GM04503 (cell line): ENCODE results near the gene XRCC5.
"Not testable (repeated sequence)": the region's sequence is repeated elsewhere in the genome, so short reads cannot be mapped to it uniquely, and the experiment has no call there.

Experiments used
- DNase-seq: peaks from one replicate; pipeline ENCODE4 v3.0.0-alpha.2; 2012; ENCODE audit warnings: low read depth

XRCC5 gene

DNA sequence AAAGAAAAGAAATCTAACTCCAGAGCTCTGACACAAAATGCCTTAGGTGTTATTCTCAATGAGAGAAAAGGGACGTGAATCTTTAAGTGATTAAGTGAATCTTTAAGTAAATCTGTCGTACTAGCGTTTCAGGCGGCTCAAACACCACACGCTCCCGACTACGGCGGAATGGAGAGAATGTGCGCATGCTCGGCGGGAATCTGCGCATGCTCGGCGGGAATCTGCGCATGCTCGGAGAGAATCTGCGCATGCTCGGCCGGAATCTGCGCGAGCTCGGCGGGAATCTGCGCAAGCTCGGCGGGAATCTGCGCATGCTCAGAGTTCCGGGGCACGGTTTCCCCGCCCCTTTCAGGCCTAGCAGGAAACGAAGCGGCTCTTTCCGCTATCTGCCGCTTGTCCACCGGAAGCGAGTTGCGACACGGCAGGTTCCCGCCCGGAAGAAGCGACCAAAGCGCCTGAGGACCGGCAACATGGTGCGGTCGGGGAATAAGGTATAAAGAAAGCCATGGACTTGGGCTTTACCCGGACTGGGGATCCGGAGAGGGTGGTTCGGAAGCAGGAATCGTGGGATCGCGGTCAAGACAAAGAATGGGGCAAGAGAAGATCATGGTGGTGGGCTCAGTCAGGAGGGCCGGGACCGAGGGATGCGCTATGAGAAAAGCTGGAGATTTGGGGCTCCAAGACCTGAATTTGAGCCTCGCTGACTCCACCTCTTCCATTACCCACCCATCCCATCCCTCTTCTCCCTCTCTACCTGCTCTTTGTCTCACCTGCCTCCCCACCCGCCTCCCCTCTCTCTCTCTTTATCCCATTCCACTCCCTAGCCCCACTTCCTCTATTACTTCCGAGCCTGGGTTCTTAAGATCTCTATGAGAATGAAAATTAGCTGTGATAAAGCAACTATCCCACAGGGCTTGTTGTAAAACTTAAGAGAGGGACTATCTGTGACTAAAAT lies at the start of gene XRCC5:
Gene XRCC5, plus strand, starts transcription at position 382 of the 955 bp plus-strand sequence. Its CDS starts 89 bp downstream, at position 471.
- peak; percentile 69 for DNase-seq

GRCh38 chr2:216064014-216064630 lies 45.0 kb upstream of the XRCC5 start:
- DNase-seq: no peak

DNA sequence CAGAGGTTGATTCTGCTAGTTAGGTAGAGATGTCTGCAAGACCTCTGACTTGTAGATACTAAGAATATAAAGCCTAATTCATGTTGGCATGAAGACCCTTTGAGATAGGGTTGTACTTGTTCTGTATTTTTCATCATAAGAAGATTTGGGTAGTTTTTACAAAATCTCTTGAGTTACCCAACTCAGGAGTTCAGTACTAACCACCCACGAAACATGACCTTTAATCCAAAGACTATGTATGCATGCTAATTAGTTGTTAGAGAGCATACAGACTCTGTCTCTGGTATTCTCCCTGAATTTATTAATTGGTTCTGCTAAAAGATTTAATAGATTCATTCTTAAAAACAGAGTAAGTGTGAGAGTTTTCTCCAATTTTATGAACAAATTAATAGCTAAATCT lies 44.5 kb upstream of the XRCC5 start:
- no peak for DNase-seq

GRCh38 chr2:216066230-216066629 lies 42.9 kb upstream of the XRCC5 start:
- no peak for DNase-seq

DNA sequence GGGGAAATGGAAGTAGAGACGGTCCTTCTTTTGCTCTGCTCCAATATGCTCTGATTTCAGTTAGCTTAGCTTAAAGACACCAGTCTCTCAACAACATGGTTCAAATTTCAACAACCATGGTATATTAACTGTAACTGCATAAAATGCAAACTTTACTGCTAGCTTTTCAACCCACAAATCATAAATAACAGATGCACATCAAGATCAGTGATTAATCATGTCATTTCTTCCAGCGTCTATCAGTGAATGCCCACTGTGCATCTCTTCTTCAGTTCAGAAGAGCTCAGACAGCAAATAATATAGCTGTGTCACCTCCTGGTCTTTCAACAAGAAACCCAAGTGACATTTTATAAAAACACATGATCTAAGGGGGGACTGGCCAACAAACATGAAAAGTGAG lies 40.1 kb upstream of the XRCC5 start:
- DNase-seq: no peak

DNA sequence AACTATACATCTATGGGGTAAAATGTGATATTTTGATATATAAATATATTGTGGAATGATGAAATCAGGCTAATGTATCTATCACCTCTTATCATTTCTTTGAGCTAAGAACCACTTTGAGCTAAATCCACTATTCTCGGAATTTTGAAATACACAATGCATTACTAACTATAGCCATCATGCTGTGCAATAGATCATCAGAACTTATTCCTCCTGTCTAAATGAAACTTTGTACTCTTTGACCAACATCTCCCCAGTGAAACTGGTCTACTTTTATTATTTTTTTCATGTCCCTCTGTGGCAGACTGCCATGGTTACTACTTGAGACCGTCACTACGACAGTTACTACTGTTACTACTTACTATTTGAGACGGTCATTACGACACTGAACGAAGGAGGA lies 39.0 kb upstream of the XRCC5 start:
- DNase-seq: no peak

DNA sequence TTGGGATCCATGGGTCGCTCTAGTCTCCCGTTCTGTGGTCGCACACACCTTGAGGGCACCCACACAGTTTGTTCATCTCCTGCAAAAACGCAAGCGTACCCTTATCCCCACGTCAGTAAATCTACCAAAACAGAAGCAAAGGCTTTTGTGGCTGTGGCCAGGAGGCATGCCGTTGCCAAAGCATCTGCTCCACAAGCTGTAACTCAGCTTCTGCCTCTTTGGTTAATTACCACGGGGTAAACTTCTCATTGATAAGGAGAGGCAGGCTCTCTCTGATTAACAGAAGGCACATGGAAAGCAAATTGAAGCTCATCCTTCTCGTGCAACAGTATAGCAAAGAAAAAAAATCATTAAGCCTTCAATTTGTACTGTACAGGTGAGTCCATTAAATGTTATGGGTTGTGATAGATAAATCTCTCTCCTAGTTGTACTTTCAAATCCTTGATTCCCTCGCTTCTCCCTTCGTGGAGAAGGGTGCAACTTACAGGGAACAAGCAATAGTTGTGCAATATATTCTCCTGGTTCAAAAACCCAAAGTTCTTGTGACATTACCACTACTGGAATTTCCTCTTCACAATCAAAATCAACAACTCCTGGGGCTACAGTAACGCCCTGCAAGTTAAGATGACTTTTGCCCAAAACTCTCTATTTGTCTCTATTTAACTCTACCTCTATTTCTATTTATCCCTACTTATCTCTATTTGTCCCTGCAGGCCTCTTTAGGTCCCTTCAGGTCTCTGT lies 37.9 kb upstream of the XRCC5 start:
- DNase-seq: no peak

DNA sequence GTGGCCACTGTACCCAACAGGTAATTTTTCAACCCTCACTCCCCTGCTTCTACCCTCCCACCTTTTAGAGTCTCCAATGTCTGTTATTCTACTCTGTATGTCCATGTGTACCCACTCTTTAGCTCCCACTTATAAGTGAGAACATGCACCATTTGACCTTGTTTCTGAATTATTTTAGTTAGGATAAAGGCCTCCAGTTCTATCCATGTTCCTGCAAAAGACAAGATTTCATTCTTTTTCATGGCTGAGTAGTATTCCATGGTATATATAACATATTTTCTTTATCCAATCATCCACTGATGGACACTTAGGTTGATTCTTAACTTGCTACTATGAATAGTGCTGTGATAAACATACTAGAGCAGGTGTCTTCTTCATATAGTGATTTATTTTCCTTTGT lies 36.7 kb upstream of the XRCC5 start:
- no peak for DNase-seq

- DNase-seq: no peak
Observed at GRCh38 chr2:216073773-216074172, 35.4 kb upstream of the XRCC5 start.

GRCh38 chr2:216074380-216074779 lies 34.8 kb upstream of the XRCC5 start:
- no peak for DNase-seq

DNA sequence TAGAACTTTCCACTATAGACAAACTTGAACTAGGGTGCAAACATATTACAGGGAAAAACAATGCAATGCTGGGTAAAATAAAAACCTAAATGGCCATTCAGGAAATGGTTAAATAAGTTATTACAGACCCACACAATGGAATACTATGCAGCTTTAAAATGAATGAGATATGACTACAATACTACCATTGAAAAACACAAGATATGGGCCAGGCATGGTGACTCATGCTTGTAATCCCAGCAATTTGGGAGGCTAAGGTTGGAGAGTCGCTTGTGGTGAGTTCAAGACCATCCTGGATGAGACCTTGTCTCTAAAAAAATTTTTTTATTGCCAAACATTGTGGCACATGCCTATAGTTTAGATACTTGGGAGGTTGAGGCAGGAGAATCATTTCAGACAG lies 34.4 kb upstream of the XRCC5 start:
- DNase-seq: no peak

DNA sequence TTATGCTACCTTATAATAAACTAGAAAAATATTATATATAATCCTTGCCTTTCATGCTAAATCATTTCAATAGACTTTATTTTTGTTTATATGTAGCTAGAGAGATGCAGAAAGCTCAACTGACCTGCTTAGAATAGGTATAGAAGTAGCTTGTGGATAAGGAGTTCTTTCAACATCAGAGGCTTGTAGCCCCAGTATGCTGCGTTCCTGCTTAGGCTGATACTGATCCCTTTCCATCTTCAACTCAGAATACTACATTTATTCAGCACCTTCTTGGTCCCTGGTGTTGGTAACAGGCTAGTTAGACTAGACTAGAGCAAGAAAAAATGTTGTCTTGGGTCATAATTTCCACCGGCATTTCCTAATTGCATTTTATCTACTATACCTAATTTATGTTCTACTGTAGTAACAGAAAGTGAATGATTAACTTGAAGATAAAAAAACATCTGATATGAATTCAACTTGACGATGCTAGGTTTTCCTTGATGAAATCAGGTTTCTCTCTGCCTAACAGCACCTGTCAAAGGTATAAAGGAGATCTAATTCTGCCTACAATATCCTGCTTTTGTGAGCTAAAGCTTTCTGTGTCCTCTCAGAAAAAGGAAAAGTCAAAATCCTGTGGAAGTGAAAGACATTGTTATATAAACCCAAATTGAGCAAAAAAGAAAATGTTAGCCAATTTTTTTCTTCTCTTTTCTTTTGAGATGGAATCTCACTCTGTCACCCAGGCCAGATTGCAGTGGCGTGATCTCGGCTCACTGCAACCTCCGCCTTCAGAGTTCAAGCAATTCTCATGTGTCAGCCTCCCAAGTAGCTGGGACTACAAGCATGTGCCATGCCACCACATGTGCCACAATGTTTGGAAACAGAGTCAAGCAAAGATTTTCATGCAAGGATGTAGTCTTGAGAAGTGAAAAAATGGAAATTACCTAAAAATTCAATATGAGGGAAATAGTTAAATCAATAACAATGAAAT lies 33.4 kb upstream of the XRCC5 start:
- no peak for DNase-seq

GRCh38 chr2:216078776-216079175 lies 30.4 kb upstream of the XRCC5 start:
- DNase-seq: no peak

GRCh38 chr2:216080048-216080447 lies 29.1 kb upstream of the XRCC5 start:
- not testable (repeated sequence) for DNase-seq

GRCh38 chr2:216081012-216081411 lies 28.1 kb upstream of the XRCC5 start:
- no peak for DNase-seq

- DNase-seq: no peak
Observed at GRCh38 chr2:216081487-216082116, 27.5 kb upstream of the XRCC5 start, which contains the start of the genes PECR and TMEM169. PECR (minus strand) TSS chr2:216081809; CDS start chr2:216081741, 68 bp downstream. TMEM169 (plus strand) TSS chr2:216081919; CDS start chr2:216095964, 14,045 bp downstream.

DNA sequence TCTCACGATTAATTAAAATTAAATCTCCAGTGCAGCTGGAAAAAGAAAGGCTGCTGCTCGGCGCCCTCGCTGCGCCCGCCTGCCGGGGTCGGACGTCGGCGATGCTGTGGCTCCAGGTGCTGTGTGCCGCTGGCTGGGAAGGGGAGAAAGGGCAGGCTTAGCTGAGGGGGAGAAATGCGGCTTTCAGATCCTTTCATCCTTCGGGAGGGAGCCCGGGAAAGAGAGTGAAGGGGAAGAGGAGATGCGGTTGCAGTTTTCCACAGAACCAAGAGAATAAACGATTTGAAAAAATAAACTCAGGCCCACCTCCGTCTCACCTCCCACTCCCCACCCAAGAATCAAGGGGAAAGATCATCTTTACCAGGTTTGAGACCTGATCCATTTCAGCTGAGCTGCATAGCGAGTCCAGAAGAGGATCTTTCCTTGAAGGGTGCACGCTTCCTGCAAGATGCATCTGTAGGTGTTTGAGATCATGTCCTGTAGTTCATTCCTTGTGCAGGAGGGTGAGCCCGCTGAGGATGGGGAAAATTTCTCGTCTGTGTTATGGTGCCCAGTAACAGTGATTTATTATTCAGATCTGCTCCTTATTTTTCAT lies 26.9 kb upstream of the XRCC5 start:
- DNase-seq: no peak

DNA sequence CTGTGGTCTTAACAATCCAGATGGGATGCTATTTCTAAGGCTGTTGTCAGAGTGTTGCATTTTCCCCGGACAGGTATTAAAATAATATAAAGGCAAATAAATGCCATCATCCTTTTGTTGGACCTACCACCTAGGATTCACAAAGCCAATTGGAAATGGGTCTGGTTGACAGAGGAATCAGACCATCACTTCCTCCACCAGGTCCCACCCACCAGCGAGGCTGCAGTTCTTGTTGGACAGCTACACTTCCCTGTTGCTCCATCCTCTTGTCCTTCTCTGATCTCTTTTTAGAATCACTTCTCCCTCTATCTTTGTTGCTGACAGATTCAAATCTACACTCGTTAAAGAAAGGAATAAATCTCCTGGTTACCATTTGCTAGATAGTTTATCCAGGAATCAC lies 26.3 kb upstream of the XRCC5 start:
- DNase-seq: no peak

DNA sequence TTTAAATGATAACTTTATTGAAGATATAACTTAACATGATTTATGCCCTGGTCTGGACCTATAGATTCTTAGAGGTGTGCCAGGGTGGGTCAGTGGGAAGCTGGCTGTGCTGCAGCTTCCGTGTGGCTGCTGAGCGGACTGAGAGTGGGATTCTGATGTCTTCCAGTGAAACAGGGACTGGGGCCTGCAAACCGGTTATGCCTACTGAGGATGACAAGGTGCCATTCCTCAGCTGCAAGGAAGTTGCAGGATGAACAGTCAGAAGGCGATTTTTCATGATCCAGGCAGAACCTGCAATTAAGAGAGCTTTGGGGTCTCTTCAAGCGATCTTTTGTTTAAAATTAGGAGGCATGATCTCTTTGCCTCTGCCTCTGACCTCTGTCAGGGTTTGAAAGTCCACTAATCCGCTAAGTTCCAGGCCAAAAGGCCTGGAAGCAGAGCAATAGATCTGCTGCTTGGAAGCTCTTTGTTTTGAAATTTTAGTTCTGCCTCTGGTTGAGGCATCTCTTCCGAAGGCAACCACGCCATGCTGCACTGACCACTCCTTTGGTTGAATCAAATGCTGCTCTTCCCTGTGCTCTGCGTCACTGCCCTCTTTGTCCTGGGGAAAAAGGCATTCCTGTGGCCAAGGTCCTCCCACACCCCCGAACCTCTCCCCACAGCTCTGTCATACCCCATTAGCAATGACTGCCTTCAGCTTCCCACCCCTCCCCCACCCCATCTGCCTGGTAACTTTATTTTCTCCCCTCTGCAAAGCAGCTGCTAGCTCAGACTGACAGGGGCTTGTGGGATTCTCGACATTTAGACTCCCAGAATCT lies 25.5 kb upstream of the XRCC5 start:
- DNase-seq: no peak
